H4 (cell line): Measurements from ENCODE around the gene NTSR2. TPM values are rescaled to one million over a fixed set of nuclear protein-coding genes. Genes with fewer than 3 reads are reported as not detected.

Source experiments
- DNase-seq: peaks from one replicate; pipeline ENCODE4 v3.0.0-alpha.2; 2015; ENCODE audit warnings: low spot score
- total RNA-seq: library from RNA; depleted of rRNA; stranded (reverse); fragments of >200 nt; shearing (Covaris generic); gene quantifications from 2 replicates; pipeline ENCODE4 v1.2.3, GENCODE V29; 2014; rRNA removed

Gene NTSR2
- total RNA-seq, 1 experiment from 2014 or later, result not detected

DNA sequence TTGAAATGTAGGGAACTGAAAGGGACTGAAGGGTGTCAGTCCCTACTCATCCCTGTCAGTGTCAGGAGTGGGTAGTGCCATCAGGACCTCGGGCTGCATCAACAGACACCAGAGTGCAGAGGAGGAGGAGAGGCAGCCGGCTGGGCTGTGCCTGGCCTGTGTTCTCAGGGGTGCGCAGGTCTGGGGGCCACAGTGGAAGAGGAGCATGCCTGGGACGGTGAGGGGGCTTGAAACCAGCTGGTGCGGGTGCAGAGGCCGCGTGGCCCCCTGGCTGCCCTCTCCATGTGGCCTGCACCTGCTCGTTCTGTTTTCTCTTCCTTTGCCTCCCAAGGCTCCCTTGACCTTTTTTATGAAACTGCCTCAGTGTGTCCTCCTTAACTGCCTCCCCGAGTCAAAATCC, 41.3 kb downstream of the NTSR2 start:
- DNase-seq, result no peak

DNA sequence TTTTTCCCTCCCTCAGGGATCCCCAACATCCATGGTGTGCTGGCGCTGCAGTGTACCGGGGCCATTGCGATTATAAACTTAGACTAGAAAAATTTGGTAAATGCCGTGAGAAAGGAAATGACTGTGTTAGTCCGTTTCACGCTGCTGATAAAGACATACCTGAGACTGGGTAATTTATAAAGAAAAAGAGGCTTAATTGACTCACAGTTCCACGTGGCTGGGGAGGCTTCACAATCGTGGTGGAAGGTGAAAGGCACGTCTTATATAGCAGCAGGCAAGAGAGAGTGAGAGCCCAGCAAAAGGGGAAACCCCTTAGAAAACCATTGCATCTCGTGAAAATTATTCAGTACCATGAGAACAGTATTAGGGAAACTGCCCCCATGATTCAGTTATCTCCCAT, 44.3 kb downstream of the NTSR2 start:
- no peak for DNase-seq

DNA sequence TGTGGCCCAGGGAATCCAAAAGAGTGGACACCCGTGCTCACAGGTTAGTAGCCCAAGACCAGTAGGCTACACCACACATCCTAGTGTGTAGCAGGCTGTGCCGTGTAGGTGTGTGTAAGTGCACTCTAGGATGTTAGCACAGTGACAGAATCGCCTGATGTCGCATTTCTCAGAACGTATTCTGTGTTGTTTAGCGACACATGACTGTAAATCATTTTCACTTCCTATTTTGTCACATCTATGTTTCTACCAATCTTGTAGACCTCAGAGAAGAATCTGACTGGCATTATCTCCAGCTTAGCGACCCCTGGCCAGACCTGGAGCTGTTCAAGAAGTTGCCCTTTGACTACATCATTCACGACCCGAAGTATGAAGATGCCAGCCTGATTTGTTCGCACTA, 45.1 kb downstream of the NTSR2 start:
- DNase-seq, result no peak

DNA sequence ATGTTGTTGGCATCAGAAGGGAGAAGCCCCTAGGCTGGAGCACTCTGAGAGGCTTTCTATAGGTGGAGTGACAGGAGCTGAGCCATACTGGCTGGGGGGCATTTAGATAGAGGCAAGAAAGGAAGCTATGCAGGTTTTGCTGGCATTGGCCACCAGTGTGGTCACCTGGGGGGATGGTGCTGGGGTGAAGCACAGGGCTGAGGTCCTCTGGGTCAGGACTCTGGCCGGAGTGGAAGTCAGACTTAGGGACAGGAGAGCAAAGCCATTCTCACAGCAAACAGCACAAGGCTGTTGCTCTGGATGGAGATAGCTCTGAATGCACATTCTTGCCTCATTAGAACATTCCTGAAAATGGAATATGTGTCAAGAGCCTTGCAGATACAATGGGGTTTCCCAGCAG, 47.4 kb downstream of the NTSR2 start:
- DNase-seq, result no peak

DNA sequence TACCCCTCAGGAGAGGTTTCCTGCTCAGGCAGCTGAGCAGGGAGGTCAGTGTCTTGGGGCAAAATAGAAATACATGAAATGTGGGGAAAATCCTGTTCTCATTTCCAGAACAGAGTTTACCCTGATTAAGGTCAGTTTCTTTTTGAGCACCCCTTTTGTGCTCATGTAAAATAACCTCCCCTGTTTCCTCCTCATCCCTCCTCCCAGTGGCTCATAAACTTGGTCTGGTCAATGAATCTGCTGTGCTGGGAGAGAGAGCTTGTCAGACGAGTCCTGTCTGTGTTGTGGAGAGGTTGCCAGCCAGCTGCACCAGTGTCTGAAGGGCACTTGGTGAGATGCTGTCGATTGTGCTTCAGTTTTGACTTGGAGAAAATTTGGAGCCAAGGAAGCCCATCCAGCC, 48.6 kb downstream of the NTSR2 start:
- no peak for DNase-seq

DNA sequence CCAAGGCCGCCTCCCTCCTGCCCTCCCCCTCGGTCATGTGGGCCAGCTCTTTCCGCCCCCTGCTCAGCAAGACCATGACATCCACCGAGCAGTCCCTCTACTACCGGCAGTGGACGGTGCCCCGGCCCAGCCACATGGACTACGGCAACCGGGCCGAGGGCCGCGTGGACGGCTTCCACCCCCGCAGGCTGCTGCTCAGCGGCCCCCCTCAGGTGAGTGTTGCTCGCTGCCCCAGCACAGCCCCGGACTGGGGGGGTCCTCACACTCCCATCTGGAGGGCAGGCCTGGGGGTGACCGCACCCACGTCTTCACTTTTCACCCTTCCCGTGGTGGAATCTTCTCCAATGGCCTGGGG, 51.3 kb downstream of the NTSR2 start:
- no peak for DNase-seq

DNA sequence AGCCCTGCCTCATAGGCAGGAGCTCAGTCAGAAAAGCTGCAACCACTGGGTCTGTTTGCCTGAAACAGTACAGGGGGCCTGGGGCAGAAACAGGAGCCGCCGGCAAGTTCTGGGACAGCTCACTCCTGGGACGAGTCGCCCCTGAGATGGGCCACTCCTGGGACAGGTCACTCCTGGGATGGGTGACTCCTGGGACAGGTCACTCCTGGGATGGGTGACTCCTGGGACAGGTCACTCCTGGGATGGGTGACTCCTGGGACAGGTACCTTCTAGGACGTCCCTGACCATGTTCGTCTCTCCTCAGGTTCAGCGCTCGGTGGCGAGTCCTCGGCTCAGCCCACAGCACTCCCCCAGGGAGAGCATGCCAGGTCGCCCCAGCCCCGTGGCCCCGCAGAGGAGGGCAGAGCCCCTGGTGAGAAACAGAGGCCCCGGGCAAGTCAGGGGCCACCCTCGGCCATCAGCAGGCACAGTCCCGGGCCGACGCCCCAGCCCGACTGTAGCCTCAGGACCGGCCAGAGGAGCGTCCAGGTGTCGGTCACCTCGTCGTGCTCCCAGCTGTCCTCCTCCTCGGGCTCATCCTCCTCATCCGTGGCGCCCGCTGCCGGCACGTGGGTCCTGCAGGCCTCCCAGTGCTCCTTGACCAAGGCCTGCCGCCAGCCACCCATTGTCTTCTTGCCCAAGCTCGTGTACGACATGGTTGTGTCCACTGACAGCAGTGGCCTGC, 51.8 kb downstream of the NTSR2 start:
- no peak for DNase-seq

DNA sequence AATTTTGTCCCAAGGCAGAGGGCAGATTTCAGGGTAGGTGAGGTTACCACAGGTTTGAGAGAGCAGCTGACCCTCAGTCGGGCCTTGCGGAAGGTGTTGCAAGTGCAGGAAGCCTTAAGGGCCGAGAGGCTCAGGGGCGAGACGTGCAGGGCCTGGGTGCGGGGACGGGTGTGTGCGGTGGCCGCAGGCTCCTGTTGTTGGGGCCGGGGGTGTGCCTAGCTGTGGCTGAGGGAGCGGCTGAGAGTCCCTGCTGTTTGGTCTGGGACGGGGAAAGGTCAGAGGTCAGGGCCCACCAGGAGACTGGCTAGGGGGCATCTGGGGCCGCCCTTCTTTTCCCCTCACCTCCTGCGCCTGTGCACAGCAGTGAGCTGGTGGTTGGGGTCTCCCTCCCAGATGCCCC, 52.5 kb downstream of the NTSR2 start:
- no peak for DNase-seq

DNA sequence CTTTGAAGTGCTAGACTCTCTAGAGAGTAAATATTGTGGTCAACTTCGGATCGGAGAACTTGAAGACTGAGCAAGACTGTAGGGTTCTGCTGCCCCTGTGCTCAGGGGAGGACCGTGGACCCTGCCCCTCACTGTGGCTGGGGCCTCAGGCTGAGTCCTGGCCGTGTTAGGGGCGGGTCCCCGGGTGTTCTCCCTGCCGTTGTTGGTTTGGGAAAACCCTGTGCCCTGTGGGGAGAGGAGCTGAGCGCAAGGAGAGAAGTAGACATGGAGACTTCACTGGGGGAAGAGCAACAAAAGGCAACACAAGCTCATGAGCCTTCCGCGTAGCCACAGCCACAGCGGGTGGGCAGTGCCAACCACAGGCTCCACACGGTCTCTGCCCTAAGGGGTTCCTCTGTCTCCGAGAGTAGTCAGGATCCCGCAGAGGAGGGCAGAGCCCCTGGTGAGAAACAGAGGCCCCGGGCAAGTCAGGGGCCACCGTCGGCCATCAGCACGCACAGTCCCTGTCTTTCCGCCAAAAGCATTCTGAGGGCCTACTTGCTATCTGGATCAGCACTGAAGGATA, 53.1 kb downstream of the NTSR2 start:
- DNase-seq, result no peak

DNA sequence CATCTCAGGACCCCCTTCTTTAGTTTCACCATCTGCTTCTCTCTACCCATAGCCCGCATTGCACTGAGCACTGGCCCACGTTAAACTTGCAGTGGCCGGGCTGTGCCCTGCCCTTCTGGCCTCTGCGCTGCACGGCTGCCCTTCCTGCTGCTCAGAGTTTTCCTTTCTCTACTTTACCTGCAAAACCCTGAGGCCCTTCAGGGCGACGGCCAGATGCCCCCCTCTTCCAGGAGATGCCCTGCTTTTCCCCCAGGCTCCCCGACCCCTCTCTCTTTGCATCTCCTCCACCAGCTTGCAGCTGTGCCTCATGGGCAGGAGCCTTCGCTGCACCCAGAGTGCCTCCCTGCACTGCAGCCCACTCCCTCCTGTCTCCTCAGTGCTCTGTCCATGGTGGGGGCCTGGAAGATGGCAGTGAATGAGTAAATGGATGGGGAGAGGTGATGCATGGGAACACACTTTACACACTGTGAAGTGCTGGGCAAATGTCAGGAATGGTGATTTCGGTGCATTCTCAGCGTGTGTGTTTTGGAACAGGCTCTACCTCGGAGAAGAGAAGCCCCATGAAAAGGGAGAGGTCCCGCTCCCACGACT, 53.8 kb downstream of the NTSR2 start:
- DNase-seq, result no peak

DNA sequence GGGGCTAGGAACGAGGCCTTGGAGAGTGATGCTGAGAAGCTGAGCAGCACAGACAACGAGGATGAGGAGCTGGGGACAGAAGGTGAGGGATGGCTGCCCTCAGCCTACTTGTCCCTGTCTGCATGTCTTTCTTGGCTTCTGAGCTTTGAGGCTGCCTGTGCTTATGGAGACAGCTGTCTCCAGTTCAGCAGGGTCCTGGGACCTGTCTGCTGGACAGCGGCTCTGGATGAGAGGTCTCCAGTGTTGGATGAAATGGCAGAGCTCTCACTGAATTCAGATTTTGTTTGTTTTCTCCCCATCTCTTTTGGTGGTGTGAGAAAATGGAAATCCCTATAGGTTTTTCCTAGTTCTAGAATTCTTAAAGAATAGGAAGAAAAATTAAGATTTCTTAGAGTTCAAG, 54.8 kb downstream of the NTSR2 start:
- no peak for DNase-seq

DNA sequence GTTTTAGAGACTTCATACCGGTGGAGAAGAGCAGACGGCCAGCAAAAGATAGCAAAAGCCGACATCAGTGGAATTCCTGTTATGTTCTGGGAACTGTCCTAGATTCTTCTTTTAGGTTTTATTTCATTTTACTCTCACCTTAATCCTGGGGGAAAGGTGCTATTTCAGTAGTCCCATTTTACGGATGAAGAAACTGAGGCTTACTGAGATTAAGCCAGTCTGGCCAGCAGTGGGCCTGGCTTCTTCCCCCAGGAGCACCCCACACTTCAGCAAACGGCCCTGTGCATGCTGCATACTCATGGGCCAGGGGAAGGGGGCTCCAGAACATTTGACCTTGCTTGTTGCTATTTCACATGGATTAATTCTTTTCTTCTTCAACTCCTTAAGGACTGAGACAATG, 56.7 kb downstream of the NTSR2 start:
- no peak for DNase-seq

DNA sequence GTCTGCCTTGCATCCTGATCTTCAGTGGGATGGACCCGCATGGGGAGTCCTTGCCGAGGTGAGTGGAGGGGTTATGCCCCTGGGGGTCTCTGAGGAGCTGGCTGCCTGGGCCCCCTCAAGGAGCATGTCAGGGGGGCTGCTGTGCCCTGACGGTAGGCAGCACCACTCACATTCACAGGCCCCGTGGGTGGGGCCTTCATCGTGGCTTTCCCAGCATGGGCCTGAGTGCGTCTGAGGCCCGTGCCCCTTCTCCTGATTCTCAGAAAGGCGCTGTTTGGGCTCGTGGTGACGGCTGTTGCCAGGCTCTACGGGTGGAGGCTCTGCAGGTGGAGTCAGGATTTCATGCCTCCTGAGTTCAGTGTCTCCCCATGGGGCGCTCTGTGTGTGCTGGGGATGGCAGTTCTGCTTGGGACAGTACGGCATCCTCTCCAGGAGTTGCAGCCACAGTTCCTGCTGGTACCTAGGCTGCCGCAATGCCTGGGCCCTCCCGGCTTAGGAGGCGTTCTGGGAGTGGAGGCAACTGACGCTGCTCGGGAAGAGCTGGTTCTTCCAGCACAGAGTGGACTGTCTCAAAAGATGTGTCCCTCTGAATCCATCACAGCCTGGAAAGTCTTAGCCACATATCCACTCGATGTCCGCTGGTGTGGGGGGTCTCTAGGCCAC, 57.3 kb downstream of the NTSR2 start:
- no peak for DNase-seq

DNA sequence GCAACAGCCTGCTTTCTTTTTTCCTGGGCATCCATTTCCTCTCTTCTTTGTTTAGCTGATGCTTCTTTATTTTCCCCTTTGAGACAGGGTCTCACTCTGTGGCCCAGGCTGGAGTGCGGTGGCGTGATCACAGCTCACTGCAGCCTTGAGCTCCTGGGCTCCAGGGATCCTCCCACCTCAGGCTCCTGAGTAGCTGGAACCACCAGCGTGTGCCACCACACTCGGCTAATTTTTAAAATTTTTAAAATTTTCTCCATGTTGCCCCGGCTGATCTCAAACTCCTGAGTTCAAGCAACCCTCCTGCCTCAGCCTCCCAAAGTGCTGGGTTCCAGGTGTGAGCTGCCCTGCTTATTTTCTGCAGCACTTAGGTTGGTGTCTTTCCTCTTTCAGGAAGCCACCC, 58.7 kb downstream of the NTSR2 start:
- DNase-seq, result no peak

DNA sequence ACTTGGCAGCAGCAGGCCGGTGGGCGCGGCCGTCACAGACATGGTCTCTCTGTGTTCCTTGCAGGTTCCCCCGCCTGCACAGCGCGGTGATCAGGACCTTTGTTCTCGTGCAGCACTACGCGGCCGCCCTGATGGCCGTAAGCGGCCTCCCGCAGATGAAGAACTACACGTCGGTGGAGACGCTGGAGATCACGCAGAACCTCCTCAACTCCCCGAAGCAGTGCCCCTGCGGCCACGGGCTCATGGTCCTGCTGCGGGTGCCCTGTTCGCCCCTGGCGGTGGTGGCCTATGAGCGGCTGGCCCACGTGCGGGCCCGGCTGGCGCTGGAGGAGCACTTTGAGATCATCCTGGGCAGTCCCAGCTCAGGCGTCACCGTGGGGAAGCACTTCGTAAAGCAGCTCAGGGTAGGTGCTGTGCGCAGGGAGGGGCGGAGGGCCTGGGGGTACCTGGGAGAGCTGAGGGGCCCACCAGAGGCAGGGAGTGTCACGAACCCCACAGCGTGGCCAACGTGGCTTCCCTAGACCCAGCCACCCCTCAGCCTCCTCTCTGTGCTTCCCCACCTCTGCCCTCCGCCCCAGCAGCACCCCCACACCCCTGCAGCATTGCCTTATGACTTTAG, 59.3 kb downstream of the NTSR2 start:
- no peak for DNase-seq

Other genes starting within 250 kb of the NTSR2 start
- 22.0 and 22.2 TPM in 2 replicates for gene E2F6, start 204.0 kb downstream of the NTSR2 start, total RNA-seq
- 4.2 and 6.6 TPM in 2 replicates for gene GREB1, start 136.2 kb downstream of the NTSR2 start, total RNA-seq
- 21.1 and 27.9 TPM in 2 replicates for gene LPIN1, start 76.4 kb upstream of the NTSR2 start, total RNA-seq